Activated naive CD8-positive, alpha-beta T cell treated with anti-CD3 and anti-CD28 coated beads, Interleukin-2, amount 50 U/mL, for 24 hours (primary cell): ENCODE measurements around the gene ACTR2.

Source experiments
- ATAC-seq: fragments of 150-1000 bp; cut with Tn5 transposase; one replicate; pipeline ENCODE4 v1.10.0; 2021
- DNase-seq: peaks from one replicate; pipeline ENCODE4 v3.0.0; 2021
- H3K27ac Mint-ChIP-seq: one replicate; pipeline ENCODE4 v1.8.0; 2021; ENCODE audit warnings: mild to moderate bottlenecking, mixed read lengths
- H3K27me3 Mint-ChIP-seq: one replicate; pipeline ENCODE4 v1.8.0; 2021; ENCODE audit warnings: mixed read lengths
- H3K36me3 Mint-ChIP-seq: one replicate; pipeline ENCODE4 v1.8.0; 2021; ENCODE audit warnings: low read depth, mixed read lengths
- H3K4me1 Mint-ChIP-seq: one replicate; pipeline ENCODE4 v1.8.0; 2021; ENCODE audit warnings: mixed read lengths
- H3K4me3 Mint-ChIP-seq: one replicate; pipeline ENCODE4 v1.8.0; 2021; ENCODE audit warnings: mild to moderate bottlenecking, moderate library complexity, mixed read lengths
- H3K9me3 Mint-ChIP-seq: one replicate; pipeline ENCODE4 v1.8.0; 2021; ENCODE audit warnings: mixed read lengths

ACTR2 gene

GRCh38 chr2:65279756-65280155 is 52.1 kb downstream of the ACTR2 start:
- H3K27me3 Mint-ChIP-seq: no peaks in the 10 kb centered on the region
- H3K36me3 Mint-ChIP-seq: no peaks in the 10 kb centered on the region
- ATAC-seq (no peak), DNase-seq (no peak)
- H3K4me1 Mint-ChIP-seq: peaks cover 19% of the 10 kb centered on the region
- no peak overlapping the region for H3K27ac Mint-ChIP-seq
- H3K4me3 Mint-ChIP-seq: no peak overlapping the region
- H3K9me3 Mint-ChIP-seq: no peaks in the 10 kb centered on the region

- peaks cover 21% of the 10 kb centered on the region for H3K4me1 Mint-ChIP-seq
- H3K27ac Mint-ChIP-seq: no peak overlapping the region
- ATAC-seq (no peak), DNase-seq (no peak)
- H3K27me3 Mint-ChIP-seq: peaks cover 4% of the 10 kb centered on the region
- no peaks in the 10 kb centered on the region for H3K9me3 Mint-ChIP-seq
- H3K4me3 Mint-ChIP-seq: no peak overlapping the region
- H3K36me3 Mint-ChIP-seq: no peaks in the 10 kb centered on the region
Measured at GRCh38 chr2:65281627-65282351, 54.2 kb downstream of the ACTR2 start.

- no peaks in the 10 kb centered on the region for H3K36me3 Mint-ChIP-seq
- H3K4me3 Mint-ChIP-seq: no peak overlapping the region
- H3K4me1 Mint-ChIP-seq: peaks cover 18% of the 10 kb centered on the region
- DNase-seq (no peak), ATAC-seq (no peak)
- H3K27ac Mint-ChIP-seq: no peak overlapping the region
- peaks cover 4% of the 10 kb centered on the region for H3K27me3 Mint-ChIP-seq
- no peaks in the 10 kb centered on the region for H3K9me3 Mint-ChIP-seq
Measured at GRCh38 chr2:65282477-65283053, 54.9 kb downstream of the ACTR2 start.

- Mint-ChIP-seq H3K36me3 (no peaks in the 10 kb centered on the region), H3K4me1 (peaks cover 2% of the 10 kb centered on the region), H3K27ac (no peak overlapping the region), H3K27me3 (peaks cover 9% of the 10 kb centered on the region), H3K9me3 (no peaks in the 10 kb centered on the region), H3K4me3 (no peak overlapping the region)
- DNase-seq: no peak
- ATAC-seq: no peak
Measured at GRCh38 chr2:65287364-65287763, 59.7 kb downstream of the ACTR2 start.

- H3K36me3 Mint-ChIP-seq: no peaks in the 10 kb centered on the region
- H3K4me3 Mint-ChIP-seq: no peak overlapping the region
- DNase-seq (no peak), ATAC-seq (no peak)
- no peak overlapping the region for H3K27ac Mint-ChIP-seq
- no peaks in the 10 kb centered on the region for H3K9me3 Mint-ChIP-seq
- H3K27me3 Mint-ChIP-seq: peaks cover 20% of the 10 kb centered on the region
- peaks cover 2% of the 10 kb centered on the region for H3K4me1 Mint-ChIP-seq
Measured at GRCh38 chr2:65291216-65292105, 63.8 kb downstream of the ACTR2 start.

- Mint-ChIP-seq H3K4me1 (peaks cover 6% of the 10 kb centered on the region), H3K4me3 (no peak overlapping the region), H3K36me3 (no peaks in the 10 kb centered on the region), H3K27me3 (peaks cover 24% of the 10 kb centered on the region), H3K27ac (no peak overlapping the region), H3K9me3 (no peaks in the 10 kb centered on the region)
- DNase-seq: no peak
- ATAC-seq: no peak
Measured at GRCh38 chr2:65292106-65292400, 64.4 kb downstream of the ACTR2 start.

GRCh38 chr2:65292461-65293011 is 64.9 kb downstream of the ACTR2 start:
- no peak overlapping the region for H3K27ac Mint-ChIP-seq
- no peak overlapping the region for H3K4me3 Mint-ChIP-seq
- H3K4me1 Mint-ChIP-seq: peaks cover 8% of the 10 kb centered on the region
- peaks cover 24% of the 10 kb centered on the region for H3K27me3 Mint-ChIP-seq
- no peaks in the 10 kb centered on the region for H3K9me3 Mint-ChIP-seq
- no peaks in the 10 kb centered on the region for H3K36me3 Mint-ChIP-seq
- DNase-seq: no peak
- ATAC-seq: no peak

- H3K36me3 Mint-ChIP-seq: no peaks in the 10 kb centered on the region
Measured at GRCh38 chr2:65293376-65293775, 65.7 kb downstream of the ACTR2 start.

GRCh38 chr2:65294136-65294535 is 66.5 kb downstream of the ACTR2 start:
- no peak overlapping the region for H3K27ac Mint-ChIP-seq
- H3K27me3 Mint-ChIP-seq: peaks cover 29% of the 10 kb centered on the region
- no peaks in the 10 kb centered on the region for H3K9me3 Mint-ChIP-seq
- ATAC-seq (no peak), DNase-seq (no peak)
- no peak overlapping the region for H3K4me3 Mint-ChIP-seq
- no peaks in the 10 kb centered on the region for H3K36me3 Mint-ChIP-seq
- H3K4me1 Mint-ChIP-seq: peaks cover 17% of the 10 kb centered on the region

More at GRCh38 chr2:65293376-65293775, 65.7 kb downstream of the ACTR2 start:
- no peak for ATAC-seq
- H3K4me3 Mint-ChIP-seq: no peak overlapping the region
- peaks cover 29% of the 10 kb centered on the region for H3K27me3 Mint-ChIP-seq
- no peak for DNase-seq
- no peaks in the 10 kb centered on the region for H3K9me3 Mint-ChIP-seq
- peaks cover 12% of the 10 kb centered on the region for H3K4me1 Mint-ChIP-seq
- no peak overlapping the region for H3K27ac Mint-ChIP-seq

GRCh38 chr2:65294701-65295100 is 67.1 kb downstream of the ACTR2 start:
- no peaks in the 10 kb centered on the region for H3K36me3 Mint-ChIP-seq
- ATAC-seq (no peak), DNase-seq (no peak)
- no peaks in the 10 kb centered on the region for H3K9me3 Mint-ChIP-seq
- peaks cover 22% of the 10 kb centered on the region for H3K4me1 Mint-ChIP-seq
- H3K27ac Mint-ChIP-seq: no peak overlapping the region
- no peak overlapping the region for H3K4me3 Mint-ChIP-seq
- H3K27me3 Mint-ChIP-seq: peaks cover 30% of the 10 kb centered on the region

GRCh38 chr2:65296971-65297370 is 69.3 kb downstream of the ACTR2 start:
- H3K27me3 Mint-ChIP-seq: peaks cover 29% of the 10 kb centered on the region

GRCh38 chr2:65297544-65297943 is 69.9 kb downstream of the ACTR2 start:
- ATAC-seq (no peak), DNase-seq (no peak)
- H3K36me3 Mint-ChIP-seq: no peaks in the 10 kb centered on the region
- peaks cover 35% of the 10 kb centered on the region for H3K27me3 Mint-ChIP-seq
- no peak overlapping the region for H3K4me3 Mint-ChIP-seq
- peaks cover 51% of the 10 kb centered on the region for H3K4me1 Mint-ChIP-seq
- H3K27ac Mint-ChIP-seq: no peak overlapping the region
- H3K9me3 Mint-ChIP-seq: no peaks in the 10 kb centered on the region

More at GRCh38 chr2:65296971-65297370, 69.3 kb downstream of the ACTR2 start:
- no peak for DNase-seq
- Mint-ChIP-seq H3K36me3 (no peaks in the 10 kb centered on the region), H3K4me1 (peaks cover 45% of the 10 kb centered on the region), H3K27ac (no peak overlapping the region), H3K4me3 (no peak overlapping the region), H3K9me3 (no peaks in the 10 kb centered on the region)
- ATAC-seq: no peak

- Mint-ChIP-seq H3K4me3 (no peak overlapping the region), H3K4me1 (peaks cover 55% of the 10 kb centered on the region), H3K27ac (no peak overlapping the region), H3K27me3 (peaks cover 38% of the 10 kb centered on the region), H3K36me3 (no peaks in the 10 kb centered on the region), H3K9me3 (no peaks in the 10 kb centered on the region)
- no peak for ATAC-seq
- no peak for DNase-seq
Measured at GRCh38 chr2:65298089-65298488, 70.5 kb downstream of the ACTR2 start.

- Mint-ChIP-seq H3K27me3 (peaks cover 38% of the 10 kb centered on the region), H3K4me3 (peak overlapping the region; percentile 42), H3K4me1 (peaks cover 56% of the 10 kb centered on the region), H3K36me3 (no peaks in the 10 kb centered on the region), H3K27ac (peak overlapping the region; percentile 71), H3K9me3 (no peaks in the 10 kb centered on the region)
- DNase-seq: peak; percentile 77
- peak; percentile 65 for ATAC-seq
Measured at GRCh38 chr2:65299246-65299645, 71.6 kb downstream of the ACTR2 start.
